Sigmoid colon (tissue), 7 donors: ENCODE results near the gene MYCL. TPM values are rescaled to one million over a fixed set of nuclear protein-coding genes. Genes with fewer than 3 reads are reported as not detected.

Experiments used
- DNase-seq: peaks from one replicate; pipeline ENCODE4 v3.0.0-alpha.2; 2019
- H3K27ac ChIP-seq, 4 donors: fragments of 200-600 bp; sonication (generic); one replicate each; pipeline ENCODE4 v1.5.1; 2016 to 2019; ENCODE audit warnings: mild to moderate bottlenecking in 1 of 4
- H3K27me3 ChIP-seq, 3 donors: fragments of 200-600 bp; sonication (generic); one replicate each; pipeline ENCODE4 v1.5.1; 2019; ENCODE audit warnings: mild to moderate bottlenecking in 1 of 3
- H3K36me3 ChIP-seq, 4 donors: fragments of 200-600 bp; sonication (generic); one replicate each; pipeline ENCODE4 v1.5.1; 2016 to 2019
- H3K4me1 ChIP-seq, 4 donors: fragments of 200-600 bp; sonication (generic); one replicate each; pipeline ENCODE4 v1.5.1; 2017 to 2019
- H3K4me3 ChIP-seq, 4 donors: fragments of 200-600 bp; sonication (generic); one replicate each; pipeline ENCODE4 v1.5.1; 2017 to 2019; ENCODE audit warnings: mild to moderate bottlenecking in 2 of 4, moderate library complexity in 1 of 4
- H3K9me3 ChIP-seq, 4 donors: fragments of 200-600 bp in 3 of 4; sonication (generic) in 3 of 4; one replicate each; pipeline versions ENCODE4 v1.5.1 to v1.6.1; 2013 to 2019
- EP300 ChIP-seq, 4 donors: sonication (generic); formaldehyde crosslinking; IDR thresholded peaks; one replicate each; pipeline ENCODE4 v1.6.1; 2017; ENCODE audit warnings: antibody characterized with exemption in 4 of 4
- POLR2A ChIP-seq, 2 donors: fragments of 450-650 bp; IDR thresholded peaks; one replicate each; pipeline ENCODE4 v1.6.1; 2016; ENCODE audit warnings: antibody characterized with exemption in 2 of 2, mild to moderate bottlenecking in 2 of 2, moderate library complexity in 2 of 2
- POLR2AphosphoS5 ChIP-seq, 4 donors: sonication (generic); formaldehyde crosslinking; IDR thresholded peaks; one replicate each; pipeline ENCODE4 v1.6.1; 2017; ENCODE audit warnings: antibody characterized with exemption in 4 of 4
- WGBS, 2 donors: extraction: QIAGEN DNeasy Blood & Tissue Kit; methylation state at CpG; one replicate each; pipeline ENCODE4 v1.1.7; 2013; 5-methylcytosine and 5-hydroxymethylcytosine counted together
- intact Hi-C: fragments of 100-400 bp; cut with DNase I; formaldehyde crosslinking; loops from one replicate; pipeline ENCODE4 v1.15.1; 2023
- polyA plus RNA-seq, 3 donors: library from polyadenylated mRNA; stranded (reverse); fragments of 200-250 nt; gene quantifications; one replicate each; pipeline ENCODE4 v1.2.3, GENCODE V29; 2013
- total RNA-seq, 4 donors: library from RNA; depleted of rRNA; stranded (reverse); fragments of >200 nt; gene quantifications; one replicate each; pipeline ENCODE4 v1.1.0, GENCODE V29; 2016
- TF ChIP-seq, protein P1 (sequence below), 4 experiments: fragments of 450-650 bp in 3 of 4; fragments of 200-600 bp in 1 of 4; IDR thresholded peaks; one replicate each; pipeline ENCODE4 v1.5.1; 2016 to 2019; ENCODE audit warnings: antibody characterized with exemption in 4 of 4, mild to moderate bottlenecking in 3 of 4, moderate library complexity in 2 of 4
- donor health status: healthy with polysubstance abuse.
- donor health status: Bipolar disorder and iron deficiency.
- donor health status: healthy.

The MYCL gene
- total and polyA plus RNA-seq, 7 donors: 0.14 to 8.2 (median 1.7) TPM

DNA sequence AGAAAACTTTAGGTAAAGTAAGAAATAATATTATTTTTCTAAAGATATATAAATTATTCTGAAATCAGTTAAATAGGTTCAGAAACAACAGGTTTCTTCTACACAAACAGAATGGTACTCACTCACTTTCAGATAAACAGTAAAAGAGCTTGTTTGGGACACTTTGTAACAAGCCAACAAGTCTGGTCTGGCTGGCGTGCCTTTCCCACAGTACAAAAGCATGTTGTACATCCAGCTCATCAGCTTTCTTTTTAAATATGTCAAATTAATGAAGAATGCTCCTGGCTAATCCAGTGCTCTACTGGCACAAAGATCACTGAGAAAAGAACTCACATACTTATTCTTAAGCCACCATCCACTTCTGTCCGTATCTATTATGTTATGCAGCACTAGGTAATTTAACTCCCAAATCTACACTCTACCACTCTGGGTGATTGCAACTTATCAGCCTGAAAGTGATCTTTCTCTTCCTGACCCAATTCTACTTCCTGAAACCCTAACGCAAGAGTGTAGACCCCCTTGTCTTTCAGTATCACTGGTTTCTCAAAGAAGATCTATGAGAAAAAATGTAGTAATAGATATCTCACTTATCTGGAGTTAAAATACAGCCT is 51.0 kb downstream of the MYCL start:
- no peak for TF ChIP-seq EP300 (IDR thresholded peaks at IDR 0.05)
- no peak for TF ChIP-seq POLR2AphosphoS5 (IDR thresholded peaks at IDR 0.05)
- no peak for TF ChIP-seq POLR2A (IDR thresholded peaks at IDR 0.05)
- TF ChIP-seq, protein P1, sequence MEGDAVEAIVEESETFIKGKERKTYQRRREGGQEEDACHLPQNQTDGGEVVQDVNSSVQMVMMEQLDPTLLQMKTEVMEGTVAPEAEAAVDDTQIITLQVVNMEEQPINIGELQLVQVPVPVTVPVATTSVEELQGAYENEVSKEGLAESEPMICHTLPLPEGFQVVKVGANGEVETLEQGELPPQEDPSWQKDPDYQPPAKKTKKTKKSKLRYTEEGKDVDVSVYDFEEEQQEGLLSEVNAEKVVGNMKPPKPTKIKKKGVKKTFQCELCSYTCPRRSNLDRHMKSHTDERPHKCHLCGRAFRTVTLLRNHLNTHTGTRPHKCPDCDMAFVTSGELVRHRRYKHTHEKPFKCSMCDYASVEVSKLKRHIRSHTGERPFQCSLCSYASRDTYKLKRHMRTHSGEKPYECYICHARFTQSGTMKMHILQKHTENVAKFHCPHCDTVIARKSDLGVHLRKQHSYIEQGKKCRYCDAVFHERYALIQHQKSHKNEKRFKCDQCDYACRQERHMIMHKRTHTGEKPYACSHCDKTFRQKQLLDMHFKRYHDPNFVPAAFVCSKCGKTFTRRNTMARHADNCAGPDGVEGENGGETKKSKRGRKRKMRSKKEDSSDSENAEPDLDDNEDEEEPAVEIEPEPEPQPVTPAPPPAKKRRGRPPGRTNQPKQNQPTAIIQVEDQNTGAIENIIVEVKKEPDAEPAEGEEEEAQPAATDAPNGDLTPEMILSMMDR (IDR thresholded peaks at IDR 0.05): no peak
- Histone ChIP-seq H3K4me3 (no peak overlapping the region), H3K27me3 (no peaks in the 10 kb centered on the region), H3K4me1 (peaks cover 0 to 17% (median 5%) of the 10 kb centered on the region in 4 donors), H3K27ac (no peak overlapping the region), H3K9me3 (no peaks in the 10 kb centered on the region), H3K36me3 (peaks cover 0 to 79% (median 10%) of the 10 kb centered on the region in 4 donors)
- WGBS, 2 donors: 77 to 82% methylated on average over 3 of the region's 3 CpGs
- intact Hi-C loops: no loop called here
- no peak for DNase-seq

DNA sequence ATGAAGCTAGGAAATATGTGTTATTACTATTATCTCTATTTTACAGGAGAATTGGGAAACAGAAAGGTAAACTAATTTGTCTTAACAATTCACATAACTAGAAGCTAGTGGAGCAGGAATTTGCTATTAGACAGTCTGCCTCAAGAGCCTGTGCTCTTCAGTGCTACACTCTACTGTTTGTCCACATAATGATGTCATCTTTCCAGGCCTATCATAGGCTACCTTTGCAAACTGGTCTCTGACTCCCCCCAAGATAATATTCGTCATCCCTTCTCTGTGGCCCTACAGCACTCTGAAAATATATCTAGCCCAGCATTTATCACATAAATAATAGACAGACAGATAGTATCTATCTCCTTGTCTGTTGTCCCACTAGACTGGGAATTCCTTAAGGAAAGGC is 52.5 kb downstream of the MYCL start:
- Histone ChIP-seq H3K4me3 (no peak overlapping the region), H3K9me3 (no peaks in the 10 kb centered on the region), H3K4me1 (peaks cover 0 to 31% (median 13%) of the 10 kb centered on the region in 4 donors), H3K27me3 (no peaks in the 10 kb centered on the region), H3K27ac (no peak overlapping the region), H3K36me3 (peaks cover 0 to 66% (median 3%) of the 10 kb centered on the region in 4 donors)
- intact Hi-C loops: no loop called here
- 92 to 94% methylated on average over 1 of the region's 1 CpG for WGBS, 2 donors
- DNase-seq: no peak
- no peak for TF ChIP-seq POLR2AphosphoS5 (IDR thresholded peaks at IDR 0.05)

DNA sequence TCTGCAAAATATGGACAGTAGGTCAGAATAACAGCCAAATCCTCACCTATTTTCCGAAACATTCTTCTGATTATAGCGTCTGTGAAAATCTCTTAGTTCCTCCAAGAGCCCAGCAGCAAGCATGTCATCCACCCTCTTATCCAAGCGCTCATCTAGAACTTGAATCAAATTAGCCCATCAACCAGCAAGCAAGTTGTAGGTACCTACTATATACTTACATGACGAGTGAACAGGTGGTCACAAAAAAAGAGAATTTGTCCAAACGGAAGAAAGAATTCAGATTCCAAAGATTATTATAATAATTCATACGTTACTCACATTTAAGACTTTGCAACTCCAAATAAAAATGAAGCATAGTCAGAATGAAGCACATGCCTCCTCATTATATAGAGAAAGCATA is 53.8 kb downstream of the MYCL start:
- no peaks in the 10 kb centered on the region for H3K9me3 ChIP-seq
- intact Hi-C loops: no loop called here
- DNase-seq: no peak
- peaks cover 0 to 68% (median 8%) of the 10 kb centered on the region in 4 donors for H3K36me3 ChIP-seq
- TF ChIP-seq POLR2AphosphoS5 (IDR thresholded peaks at IDR 0.05): no peak
- no peak for TF ChIP-seq POLR2A (IDR thresholded peaks at IDR 0.05)
- TF ChIP-seq, protein P1 (IDR thresholded peaks at IDR 0.05): no peak
- TF ChIP-seq EP300 (IDR thresholded peaks at IDR 0.05): no peak
- no peaks in the 10 kb centered on the region for H3K27me3 ChIP-seq
- no peak overlapping the region for H3K27ac ChIP-seq
- H3K4me1 ChIP-seq: peaks cover 0 to 31% (median 13%) of the 10 kb centered on the region in 4 donors
- WGBS, 2 donors: 96 to 97% methylated on average over 6 of the region's 6 CpGs
- H3K4me3 ChIP-seq: no peak overlapping the region

DNA sequence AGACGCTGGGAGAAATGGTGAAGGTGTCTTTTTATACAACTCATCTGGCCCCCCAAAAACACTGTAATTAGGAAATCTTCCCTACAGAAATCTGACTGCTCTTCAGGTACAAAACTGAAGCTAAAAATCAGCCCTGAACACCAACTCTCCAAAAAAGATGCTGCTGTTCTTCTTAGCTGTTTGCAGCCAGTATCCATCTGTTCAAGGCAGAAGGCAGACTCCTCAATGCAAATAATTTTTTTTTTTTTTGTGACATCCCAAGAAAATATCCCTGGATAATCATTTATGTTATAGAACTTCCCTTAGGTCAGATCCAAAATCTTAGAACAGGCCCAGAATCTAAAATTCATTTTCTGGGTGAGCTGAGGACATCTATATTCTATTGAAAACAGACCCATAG is 54.9 kb downstream of the MYCL start:
- no peak overlapping the region for H3K27ac ChIP-seq

More for the DNA sequence above, 54.9 kb downstream of the MYCL start:
- Histone ChIP-seq H3K4me1 (peaks cover 0 to 22% (median 13%) of the 10 kb centered on the region in 4 donors), H3K4me3 (no peak overlapping the region), H3K9me3 (no peaks in the 10 kb centered on the region), H3K27me3 (no peaks in the 10 kb centered on the region), H3K36me3 (peaks cover 0 to 73% (median 16%) of the 10 kb centered on the region in 4 donors)
- DNase-seq: no peak
- TF ChIP-seq POLR2AphosphoS5 (IDR thresholded peaks at IDR 0.05) (no peak), EP300 (IDR thresholded peaks at IDR 0.05) (no peak), POLR2A (IDR thresholded peaks at IDR 0.05) (no peak)
- TF ChIP-seq, protein P1 (IDR thresholded peaks at IDR 0.05): no peak
- WGBS, 2 donors: 92 to 96% methylated on average over 1 of the region's 1 CpG
- intact Hi-C loops: no loop called here
